B cell (primary cell): ENCODE measurements around the gene SYT13.

ENCODE experiments used
- EZH2 ChIP-seq: IDR thresholded peaks from 2 replicates; pipeline ENCODE4 v1.6.1; 2012; ENCODE audit warnings: borderline replicate concordance, low read depth, mild to moderate bottlenecking, moderate library complexity, low read length; ENCODE audit not compliant: insufficient read depth, poor library complexity, severe bottlenecking
- TF ChIP-seq, protein P1 (sequence below): fragments of 200-600 bp; IDR thresholded peaks from one replicate; pipeline ENCODE4 v1.8.0; 2022; ENCODE audit warnings: antibody characterized with exemption, mild to moderate bottlenecking

DNA sequence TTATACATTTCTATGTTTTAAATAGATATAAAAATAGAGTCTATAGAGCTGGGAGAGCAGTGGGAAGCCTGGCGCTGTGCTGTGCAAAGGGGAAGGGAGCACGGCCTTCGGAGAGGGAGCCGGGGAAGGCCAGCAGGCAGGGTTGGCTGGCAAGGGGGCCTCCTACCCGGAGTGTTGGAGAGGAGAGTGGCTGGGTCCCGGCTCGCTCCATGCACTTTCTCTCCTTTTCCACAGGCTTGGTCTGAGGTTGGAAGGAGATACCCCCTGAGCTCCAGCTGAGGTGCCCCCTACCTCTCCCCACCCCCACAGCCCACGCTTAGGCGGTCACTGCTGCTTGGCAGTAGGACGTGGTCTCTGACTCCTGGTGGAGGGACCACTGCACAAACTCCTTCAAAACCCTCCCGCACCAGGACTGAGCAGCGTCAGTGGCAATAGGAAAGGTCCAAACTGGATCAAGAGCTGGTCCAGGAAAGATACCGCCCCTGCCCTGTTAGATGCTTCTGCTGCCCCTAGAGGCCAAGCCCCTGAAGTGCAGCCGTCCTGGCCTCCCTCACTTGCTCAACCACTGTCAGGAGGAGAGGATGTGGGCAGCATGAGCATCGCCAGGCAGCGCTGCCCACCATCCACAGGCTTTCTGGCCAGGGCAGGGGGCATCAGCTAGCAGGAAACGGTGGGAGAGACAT, 52.9 kb downstream of the SYT13 start:
- no peak for TF ChIP-seq EZH2
- TF ChIP-seq, protein P1, sequence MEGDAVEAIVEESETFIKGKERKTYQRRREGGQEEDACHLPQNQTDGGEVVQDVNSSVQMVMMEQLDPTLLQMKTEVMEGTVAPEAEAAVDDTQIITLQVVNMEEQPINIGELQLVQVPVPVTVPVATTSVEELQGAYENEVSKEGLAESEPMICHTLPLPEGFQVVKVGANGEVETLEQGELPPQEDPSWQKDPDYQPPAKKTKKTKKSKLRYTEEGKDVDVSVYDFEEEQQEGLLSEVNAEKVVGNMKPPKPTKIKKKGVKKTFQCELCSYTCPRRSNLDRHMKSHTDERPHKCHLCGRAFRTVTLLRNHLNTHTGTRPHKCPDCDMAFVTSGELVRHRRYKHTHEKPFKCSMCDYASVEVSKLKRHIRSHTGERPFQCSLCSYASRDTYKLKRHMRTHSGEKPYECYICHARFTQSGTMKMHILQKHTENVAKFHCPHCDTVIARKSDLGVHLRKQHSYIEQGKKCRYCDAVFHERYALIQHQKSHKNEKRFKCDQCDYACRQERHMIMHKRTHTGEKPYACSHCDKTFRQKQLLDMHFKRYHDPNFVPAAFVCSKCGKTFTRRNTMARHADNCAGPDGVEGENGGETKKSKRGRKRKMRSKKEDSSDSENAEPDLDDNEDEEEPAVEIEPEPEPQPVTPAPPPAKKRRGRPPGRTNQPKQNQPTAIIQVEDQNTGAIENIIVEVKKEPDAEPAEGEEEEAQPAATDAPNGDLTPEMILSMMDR: peak; percentile 76
